Fibroblast of skin of right biceps (primary cell): ENCODE data around the gene DDX31.

Source experiments
- DNase-seq: peaks from one replicate; pipeline ENCODE4 v3.0.0-alpha.2; 2013

The DDX31 gene

GRCh38 chr9:132632413-132633129 is 37.2 kb downstream of the DDX31 start:
- DNase-seq: no peak

GRCh38 chr9:132631685-132632084 is 38.1 kb downstream of the DDX31 start:
- DNase-seq: no peak

- peak; percentile 84 for DNase-seq
These were observed 38.5 kb downstream of the DDX31 start for GRCh38 chr9:132631280-132631679.

- DNase-seq: no peak
These were observed 39.0 kb downstream of the DDX31 start for GRCh38 chr9:132630811-132631210.

- no peak for DNase-seq
These were observed 39.7 kb downstream of the DDX31 start for GRCh38 chr9:132630116-132630515.

- DNase-seq: peak; percentile 7
These were observed 41.0 kb downstream of the DDX31 start for GRCh38 chr9:132628746-132629145.

GRCh38 chr9:132627594-132627993 is 42.2 kb downstream of the DDX31 start:
- DNase-seq: no peak

- no peak for DNase-seq
These were observed 42.7 kb downstream of the DDX31 start for GRCh38 chr9:132627106-132627505.

GRCh38 chr9:132626285-132626684 is 43.5 kb downstream of the DDX31 start:
- DNase-seq: no peak

- peak; percentile 55 for DNase-seq
These were observed 47.6 kb downstream of the DDX31 start for GRCh38 chr9:132622159-132622558.

- no peak for DNase-seq
These were observed 53.1 kb downstream of the DDX31 start for GRCh38 chr9:132616725-132617124.

- no peak for DNase-seq
These were observed 54.0 kb downstream of the DDX31 start for GRCh38 chr9:132615774-132616173.

GRCh38 chr9:132614324-132614723 is 55.5 kb downstream of the DDX31 start:
- no peak for DNase-seq

GRCh38 chr9:132610661-132611060 is 59.1 kb downstream of the DDX31 start:
- DNase-seq: no peak

GRCh38 chr9:132609829-132610228 is 60.0 kb downstream of the DDX31 start:
- DNase-seq: peak; percentile 94

GRCh38 chr9:132609184-132609583 is 60.6 kb downstream of the DDX31 start:
- DNase-seq: no peak

GRCh38 chr9:132606066-132606465 is 63.7 kb downstream of the DDX31 start:
- DNase-seq: no peak

- DNase-seq: no peak
These were observed 64.4 kb downstream of the DDX31 start for GRCh38 chr9:132605387-132605786.

- DNase-seq: no peak
These were observed 67.6 kb downstream of the DDX31 start for GRCh38 chr9:132602207-132602606.

- DNase-seq: no peak
These were observed 69.3 kb downstream of the DDX31 start for GRCh38 chr9:132600326-132600984.

- DNase-seq: no peak
These were observed 72.6 kb downstream of the DDX31 start for GRCh38 chr9:132597073-132597775.

- no peak for DNase-seq
These were observed 73.6 kb downstream of the DDX31 start for GRCh38 chr9:132596200-132596599.

GRCh38 chr9:132595319-132595718 is 74.5 kb downstream of the DDX31 start:
- DNase-seq: no peak

- DNase-seq: no peak
These were observed 75.4 kb downstream of the DDX31 start for GRCh38 chr9:132594412-132594811.
